ENCODE measurements around the gene SEC22B. TPM values are rescaled to one million over a fixed set of nuclear protein-coding genes. Genes with fewer than 3 reads are reported as not detected.
"Not testable (repeated sequence)": the region's sequence is repeated elsewhere in the genome, so short reads cannot be mapped to it uniquely, and the experiment has no call there.

Gene SEC22B
- total RNA-seq, 2 experiments from 2014 or later = 23.2 to 24.9 TPM

DNA sequence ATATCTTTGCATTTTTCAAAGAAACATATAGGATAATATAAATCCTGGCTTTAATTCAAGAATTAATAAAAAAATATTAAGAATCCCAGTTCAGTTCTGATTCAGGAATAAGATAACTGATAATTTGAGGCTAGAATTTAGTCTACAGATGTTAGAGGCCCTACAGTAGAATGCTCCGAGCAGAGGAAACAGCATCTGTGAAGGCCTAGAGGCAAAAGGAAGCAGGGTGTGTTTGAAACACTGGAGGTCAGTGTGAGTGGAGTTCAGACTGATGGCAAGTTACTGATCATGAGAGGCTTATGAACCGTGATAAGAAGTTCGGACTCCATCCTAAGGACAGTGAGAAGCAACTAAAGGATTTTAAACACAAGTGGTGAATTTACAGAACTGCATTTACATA is 33.0 kb downstream of the SEC22B start:
- H3K27ac ChIP-seq (ENCODE audit: low read depth in 1 of 2, low read length in 2 of 2); H3K4me3 Mint-ChIP-seq; H3K9me3 Mint-ChIP-seq; H3K9me3 ChIP-seq (ENCODE audit: control insufficient read depth in 1 of 2, insufficient read depth in 1 of 2, low read length in 2 of 2); H3K27me3 Mint-ChIP-seq; ATAC-seq (ENCODE audit: poor library complexity); H3K4me1 ChIP-seq (ENCODE audit: insufficient read depth, low read length); CTCF ChIA-PET; H3K27me3 ChIP-seq (ENCODE audit: control insufficient read depth in 1 of 2, insufficient read depth in 2 of 2, low read length in 2 of 2); H3K36me3 ChIP-seq (ENCODE audit: insufficient read depth, low read length); H3K4me3 ChIP-seq (ENCODE audit: low read length); H3K36me3 Mint-ChIP-seq (ENCODE audit: low read depth); POLR2A ChIA-PET: not testable (repeated sequence)
- intact Hi-C loops (cut with DNase I, micrococcal nuclease) = loop anchor here in 1 of 2 experiments (10.0 kb wide), 2 partner anchors 199 to 259 kb away; no protein-coding TSS in a partner anchor
- peaks cover 26% of the 10 kb centered on the region for H3K4me1 Mint-ChIP-seq (ENCODE audit: low read depth)
- H3K27ac Mint-ChIP-seq = peak overlapping the region; percentile 31
- DNase-seq = peak in 1 of 14 experiments; percentile 25

DNA sequence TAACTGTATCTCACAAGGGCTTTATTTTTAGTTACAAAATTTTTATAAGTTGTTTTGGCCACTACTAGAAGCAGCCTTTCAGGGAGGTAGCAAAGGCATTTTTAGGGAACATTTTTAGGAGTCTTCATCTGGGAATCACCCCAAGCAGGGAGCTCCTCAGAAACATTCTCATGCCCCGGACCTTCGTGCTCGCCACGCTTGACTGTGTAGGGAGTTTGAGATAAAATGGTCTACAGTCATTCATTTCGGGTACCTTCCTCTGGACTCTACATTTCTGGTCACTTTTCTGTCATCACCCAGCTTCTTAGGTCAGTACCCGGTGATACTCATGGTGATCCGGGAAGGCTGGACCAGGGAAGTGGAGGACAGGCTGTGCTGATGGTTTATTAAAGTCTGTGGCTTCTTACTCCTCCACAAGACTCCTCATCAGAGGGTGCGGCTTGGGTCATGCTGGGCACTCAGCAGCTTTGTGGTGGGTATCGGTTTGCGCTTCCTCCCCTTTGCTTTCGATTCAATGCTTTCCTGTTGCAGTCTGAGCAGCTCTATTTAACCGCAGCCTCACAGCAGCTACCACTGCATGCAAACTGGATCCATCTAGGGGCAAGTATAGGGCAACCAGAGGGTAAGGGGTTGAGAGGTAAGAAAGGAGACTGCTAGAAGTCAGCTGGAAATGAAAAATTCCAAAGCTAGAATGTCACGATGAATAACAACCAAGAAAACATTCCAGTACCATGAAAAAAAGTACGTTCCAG is 33.6 kb downstream of the SEC22B start:
- H3K36me3 Mint-ChIP-seq (ENCODE audit: low read depth); H3K27me3 ChIP-seq (ENCODE audit: control insufficient read depth in 1 of 2, insufficient read depth in 2 of 2, low read length in 2 of 2); POLR2A ChIA-PET; H3K9me3 Mint-ChIP-seq; H3K9me3 ChIP-seq (ENCODE audit: control insufficient read depth in 1 of 2, insufficient read depth in 1 of 2, low read length in 2 of 2); H3K27me3 Mint-ChIP-seq; H3K27ac ChIP-seq (ENCODE audit: low read depth in 1 of 2, low read length in 2 of 2); CTCF ChIA-PET; H3K4me3 ChIP-seq (ENCODE audit: low read length); H3K36me3 ChIP-seq (ENCODE audit: insufficient read depth, low read length); H3K4me1 ChIP-seq (ENCODE audit: insufficient read depth, low read length): not testable (repeated sequence)
- intact Hi-C loops (cut with DNase I, micrococcal nuclease) = loop anchor here in 1 of 2 experiments (10.0 kb wide), 2 partner anchors 198 to 258 kb away; no protein-coding TSS in a partner anchor
- Mint-ChIP-seq H3K4me1 (ENCODE audit: low read depth) (peaks cover 26% of the 10 kb centered on the region), H3K27ac (peak overlapping the region; percentile 31), H3K4me3 (peak overlapping the region; percentile 78)
- peak; percentile 27 to 86 (median 42) for DNase-seq
- peak; percentile 92 for ATAC-seq (ENCODE audit: poor library complexity)

DNA sequence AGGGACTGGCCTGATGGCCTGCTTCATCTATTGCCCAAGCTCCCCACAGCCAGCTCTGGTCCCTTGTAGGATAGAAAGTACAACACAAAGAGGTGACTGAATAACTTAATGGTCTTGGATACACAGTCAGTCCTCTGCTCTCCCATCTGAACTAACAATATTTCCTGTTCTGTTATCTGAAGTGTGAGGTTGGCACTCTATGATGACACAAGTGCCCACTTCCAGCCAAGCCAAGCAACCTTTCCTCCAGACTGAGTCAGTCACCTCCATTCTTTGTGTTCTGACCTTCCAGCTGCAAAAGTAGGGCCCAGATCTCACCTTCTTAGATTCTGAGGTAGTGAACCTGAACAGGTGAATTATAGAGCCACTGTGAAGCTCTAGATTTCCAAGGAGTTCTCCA is 34.5 kb downstream of the SEC22B start:
- H3K4me3 Mint-ChIP-seq; H3K27me3 ChIP-seq (ENCODE audit: control insufficient read depth in 1 of 2, insufficient read depth in 2 of 2, low read length in 2 of 2); DNase-seq; H3K27me3 Mint-ChIP-seq; H3K9me3 ChIP-seq (ENCODE audit: control insufficient read depth in 1 of 2, insufficient read depth in 1 of 2, low read length in 2 of 2); ATAC-seq (ENCODE audit: poor library complexity); H3K4me1 ChIP-seq (ENCODE audit: insufficient read depth, low read length); H3K9me3 Mint-ChIP-seq; CTCF ChIA-PET; H3K27ac ChIP-seq (ENCODE audit: low read depth in 1 of 2, low read length in 2 of 2); H3K4me3 ChIP-seq (ENCODE audit: low read length); POLR2A ChIA-PET; H3K27ac Mint-ChIP-seq; H3K36me3 ChIP-seq (ENCODE audit: insufficient read depth, low read length); H3K36me3 Mint-ChIP-seq (ENCODE audit: low read depth): not testable (repeated sequence)
- H3K4me1 Mint-ChIP-seq (ENCODE audit: low read depth) = peaks cover 26% of the 10 kb centered on the region
- intact Hi-C loops (cut with DNase I, micrococcal nuclease) = loop anchor here in 1 of 2 experiments (10.0 kb wide), 2 partner anchors 197 to 257 kb away; no protein-coding TSS in a partner anchor

DNA sequence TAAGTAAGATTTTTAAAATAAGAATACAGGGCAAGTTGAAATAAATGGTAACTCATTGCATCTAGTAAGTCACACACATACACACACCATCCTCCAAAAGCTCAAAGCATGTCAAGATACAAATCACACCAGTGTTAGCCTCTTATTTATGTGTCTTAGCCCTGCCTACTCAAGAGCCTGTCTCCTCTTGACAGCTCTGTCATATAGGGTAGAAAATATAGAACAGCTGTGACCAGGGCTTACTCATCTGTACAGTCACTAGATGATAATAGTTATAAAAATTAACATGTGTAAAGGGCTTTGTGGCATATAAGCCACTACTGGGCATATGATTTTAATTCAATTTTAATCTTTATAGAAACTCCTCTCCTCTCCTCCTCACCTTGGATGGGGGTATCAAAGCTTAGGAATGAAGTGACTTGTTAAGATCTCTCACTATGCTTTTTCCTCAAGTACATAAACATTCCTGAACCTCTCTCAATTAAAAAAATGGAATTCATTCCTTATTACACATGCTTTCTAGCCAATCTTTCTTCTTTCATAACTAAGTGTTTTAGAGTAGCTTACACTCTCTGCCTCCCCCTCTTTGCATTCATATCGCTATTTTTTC is 35.6 kb downstream of the SEC22B start:
- H3K9me3 ChIP-seq (ENCODE audit: control insufficient read depth in 1 of 2, insufficient read depth in 1 of 2, low read length in 2 of 2); H3K27ac Mint-ChIP-seq; H3K27ac ChIP-seq (ENCODE audit: low read depth in 1 of 2, low read length in 2 of 2); H3K27me3 ChIP-seq (ENCODE audit: control insufficient read depth in 1 of 2, insufficient read depth in 2 of 2, low read length in 2 of 2); DNase-seq; POLR2A ChIA-PET; ATAC-seq (ENCODE audit: poor library complexity); H3K4me3 ChIP-seq (ENCODE audit: low read length); CTCF ChIA-PET; H3K4me3 Mint-ChIP-seq; H3K36me3 Mint-ChIP-seq (ENCODE audit: low read depth); H3K4me1 ChIP-seq (ENCODE audit: insufficient read depth, low read length); H3K9me3 Mint-ChIP-seq; H3K36me3 ChIP-seq (ENCODE audit: insufficient read depth, low read length); H3K27me3 Mint-ChIP-seq: not testable (repeated sequence)
- peaks cover 26% of the 10 kb centered on the region for H3K4me1 Mint-ChIP-seq (ENCODE audit: low read depth)
- intact Hi-C loops (cut with DNase I, micrococcal nuclease) = loop anchor here in 1 of 2 experiments (10.0 kb wide), 2 partner anchors 196 to 256 kb away; no protein-coding TSS in a partner anchor

DNA sequence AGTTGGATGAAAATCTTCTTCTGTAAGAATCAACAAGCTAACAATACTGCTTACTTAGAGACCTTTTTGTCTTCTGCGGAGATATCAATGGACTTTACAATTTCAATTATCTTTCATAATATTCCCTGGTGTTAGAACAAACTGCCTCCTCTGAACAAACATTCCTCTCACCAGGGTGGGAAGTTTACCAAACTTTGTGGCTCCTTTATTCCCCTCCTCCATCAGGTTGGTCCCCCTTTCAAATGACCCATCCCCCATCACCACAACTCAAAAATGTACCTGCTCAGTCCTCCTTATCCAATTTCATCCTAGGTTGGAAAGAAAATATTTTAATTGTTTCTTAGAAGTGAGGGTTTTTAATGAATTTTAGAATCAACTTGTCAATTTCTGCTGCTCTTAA is 40.2 kb downstream of the SEC22B start:
- intact Hi-C loops (cut with DNase I, micrococcal nuclease); H3K27me3 ChIP-seq (ENCODE audit: control insufficient read depth in 1 of 2, insufficient read depth in 2 of 2, low read length in 2 of 2); ATAC-seq (ENCODE audit: poor library complexity); CTCF ChIA-PET; H3K4me1 ChIP-seq (ENCODE audit: insufficient read depth, low read length); H3K4me3 ChIP-seq (ENCODE audit: low read length); H3K9me3 ChIP-seq (ENCODE audit: control insufficient read depth in 1 of 2, insufficient read depth in 1 of 2, low read length in 2 of 2); DNase-seq; H3K4me1 Mint-ChIP-seq (ENCODE audit: low read depth); POLR2A ChIA-PET; H3K27me3 Mint-ChIP-seq; H3K36me3 ChIP-seq (ENCODE audit: insufficient read depth, low read length); H3K4me3 Mint-ChIP-seq; H3K36me3 Mint-ChIP-seq (ENCODE audit: low read depth); H3K9me3 Mint-ChIP-seq; H3K27ac Mint-ChIP-seq; H3K27ac ChIP-seq (ENCODE audit: low read depth in 1 of 2, low read length in 2 of 2): not testable (repeated sequence)

DNA sequence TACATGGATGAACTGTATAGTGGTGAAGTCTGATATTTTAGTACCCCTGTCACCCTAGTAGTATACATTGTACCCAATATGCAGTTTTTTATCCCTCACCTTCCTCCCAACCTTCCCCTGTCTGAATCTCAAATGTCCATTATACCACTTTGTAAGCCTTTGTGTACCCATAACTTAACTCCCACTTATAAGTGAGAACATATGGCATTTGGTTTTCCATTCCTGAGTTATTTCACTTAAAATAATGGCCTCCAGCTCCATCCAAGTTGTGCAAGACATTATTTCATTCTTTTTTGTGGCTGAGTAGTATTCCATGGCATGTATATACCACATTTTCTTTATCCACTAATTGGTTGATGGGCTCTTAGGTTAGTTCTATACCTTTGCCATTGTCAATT is 42.4 kb downstream of the SEC22B start:
- H3K27ac ChIP-seq (ENCODE audit: low read depth in 1 of 2, low read length in 2 of 2); H3K27me3 ChIP-seq (ENCODE audit: control insufficient read depth in 1 of 2, insufficient read depth in 2 of 2, low read length in 2 of 2); H3K36me3 Mint-ChIP-seq (ENCODE audit: low read depth); intact Hi-C loops (cut with DNase I, micrococcal nuclease); H3K9me3 Mint-ChIP-seq; POLR2A ChIA-PET; ATAC-seq (ENCODE audit: poor library complexity); CTCF ChIA-PET; H3K4me1 ChIP-seq (ENCODE audit: insufficient read depth, low read length); H3K4me1 Mint-ChIP-seq (ENCODE audit: low read depth); H3K27me3 Mint-ChIP-seq; H3K36me3 ChIP-seq (ENCODE audit: insufficient read depth, low read length); H3K27ac Mint-ChIP-seq; H3K4me3 ChIP-seq (ENCODE audit: low read length); H3K4me3 Mint-ChIP-seq; DNase-seq; H3K9me3 ChIP-seq (ENCODE audit: control insufficient read depth in 1 of 2, insufficient read depth in 1 of 2, low read length in 2 of 2): not testable (repeated sequence)
